ENCODE results near the gene NOXRED1.

NOXRED1 gene

DNA sequence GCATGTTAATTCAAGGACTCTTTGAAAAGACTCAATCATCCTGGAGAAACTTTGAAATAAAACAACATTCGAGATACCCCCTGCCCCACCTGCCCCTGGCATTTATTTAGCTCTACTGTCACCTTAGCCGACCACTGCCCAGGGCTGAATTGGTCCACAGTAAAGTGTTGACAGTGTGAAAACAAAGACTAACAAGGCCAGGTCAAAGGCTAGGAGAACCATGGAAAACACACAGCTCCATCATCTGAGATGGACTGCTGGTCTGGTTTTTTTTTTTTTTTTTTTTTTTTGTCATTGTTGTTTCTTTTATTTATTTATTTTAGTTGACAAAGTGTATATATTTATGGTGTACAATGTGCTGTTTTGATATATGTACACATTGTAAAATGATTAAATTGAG, 76.8 kb downstream of the NOXRED1 start:
- Histone ChIP-seq H3K27ac (no peak overlapping the region), H3K9ac (ENCODE audit: insufficient read length) (no peak overlapping the region), H3K9me3 (ENCODE audit: low read depth, low read length) (no peaks in the 10 kb centered on the region), H3K4me3 (no peak overlapping the region), H3K36me3 (ENCODE audit: insufficient read depth, low read length) (no peaks in the 10 kb centered on the region; the same call in 1 of the 2 replicates)
- TF ChIP-seq POLR2AphosphoS5 (IDR thresholded peaks at IDR 0.05; ENCODE audit: borderline replicate concordance, low read depth, low read length), result no peak
- no peak for TF ChIP-seq EZH2 (IDR thresholded peaks at IDR 0.05)
- TF ChIP-seq FOXP2 (optimal IDR thresholded peaks at IDR 0.05; ENCODE audit: control extremely low read depth, extremely low read length, insufficient read depth), result no peak
- DNase-seq (ENCODE audit: low read depth, low spot score), result no peak

DNA sequence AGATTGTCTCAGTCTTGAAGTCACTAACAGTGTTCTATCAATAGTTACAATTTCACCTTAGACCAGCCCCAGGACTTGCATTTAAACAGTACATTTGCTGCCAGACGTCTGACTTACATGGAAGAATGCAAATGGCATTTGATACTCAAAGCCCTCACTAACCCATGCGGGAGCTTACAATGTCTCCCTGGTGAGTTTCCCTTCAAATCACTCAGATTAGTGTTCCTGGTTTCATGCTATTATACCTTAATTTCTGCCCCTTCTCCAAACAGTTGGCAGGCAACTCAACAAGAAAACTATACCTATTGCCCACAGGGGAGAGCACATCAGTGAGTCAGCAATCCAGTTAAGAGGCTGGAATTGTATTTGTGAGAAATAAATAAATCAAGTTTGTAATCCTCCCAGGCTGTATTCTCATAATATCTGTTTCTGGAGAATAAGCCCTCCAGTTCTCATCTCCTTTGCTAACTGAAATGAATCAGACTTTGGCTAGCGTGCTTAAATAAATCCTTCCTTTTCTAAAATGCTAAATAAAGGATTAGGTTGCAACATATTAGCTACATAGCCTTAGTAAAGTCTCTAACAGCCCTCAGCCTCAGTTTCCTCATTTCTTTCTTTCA, 78.8 kb downstream of the NOXRED1 start:
- DNase-seq (ENCODE audit: low read depth, low spot score), result no peak
- no peak overlapping the region for H3K27ac ChIP-seq
- no peak overlapping the region for H3K9ac ChIP-seq (ENCODE audit: insufficient read length)
- no peaks in the 10 kb centered on the region for H3K9me3 ChIP-seq (ENCODE audit: low read depth, low read length)
- TF ChIP-seq EZH2 (IDR thresholded peaks at IDR 0.05) (no peak), FOXP2 (optimal IDR thresholded peaks at IDR 0.05; ENCODE audit: control extremely low read depth, extremely low read length, insufficient read depth) (no peak), POLR2AphosphoS5 (IDR thresholded peaks at IDR 0.05; ENCODE audit: borderline replicate concordance, low read depth, low read length) (no peak)
- H3K4me3 ChIP-seq, result no peak overlapping the region
- H3K36me3 ChIP-seq (ENCODE audit: insufficient read depth, low read length), result peaks cover 3% of the 10 kb centered on the region; the same call in 1 of the 2 replicates
